Sciatic nerve (tissue), 2 donors: Measurements from ENCODE around the gene GHRHR. TPM values are rescaled to one million over a fixed set of nuclear protein-coding genes. Genes with fewer than 3 reads are reported as not detected.

Experiments used
- ATAC-seq: fragments of 200-7000 bp; cut with Tn5 transposase; one replicate; pipeline ENCODE4 v1.9.1; 2020; ENCODE audit warnings: mild to moderate bottlenecking, moderate library complexity
- DNase-seq: peaks from one replicate; pipeline ENCODE4 v3.0.0-alpha.2; 2020; ENCODE audit warnings: low spot score
- intact Hi-C: fragments of 100-400 bp; cut with DNase I; formaldehyde crosslinking; loops from one replicate; pipeline ENCODE4 v1.14.2; 2022
- total RNA-seq: library from RNA; stranded (reverse); fragmentation: NEBNext Ultra II Directional; extraction: Animal tissue kit (Norgen Biotek cat#: 25700); gene quantifications from one replicate; pipeline ENCODE4 v1.2.1, GENCODE V29; 2021
- donor health status: DM: no; HTN: no; CAD: no.
- donor health status: DM: no; HTN: no; CAD: no.

GHRHR gene
- total RNA-seq, 1 donor from 2014 or later = 1.2 TPM

- no peak for ATAC-seq
- intact Hi-C loops = no loop called here
These were observed 37.4 kb upstream of the GHRHR start for GRCh38 chr7:30926313-30926712.

GRCh38 chr7:30927040-30927439 is 36.7 kb upstream of the GHRHR start:
- no peak for ATAC-seq
- intact Hi-C loops = no loop called here
- no peak for DNase-seq

More at GRCh38 chr7:30926313-30926712, 37.4 kb upstream of the GHRHR start:
- no peak for DNase-seq

GRCh38 chr7:30927559-30927958 is 36.2 kb upstream of the GHRHR start:
- DNase-seq (peak; percentile 52), ATAC-seq (no peak)
- intact Hi-C loops = no loop called here

GRCh38 chr7:30928254-30928872 is 35.4 kb upstream of the GHRHR start:
- DNase-seq (no peak), ATAC-seq (no peak)
- intact Hi-C loops = no loop called here

GRCh38 chr7:30929686-30930085 is 34.1 kb upstream of the GHRHR start:
- intact Hi-C loops = no loop called here
- ATAC-seq (no peak), DNase-seq (no peak)

GRCh38 chr7:30930621-30931020 is 33.1 kb upstream of the GHRHR start:
- ATAC-seq (no peak), DNase-seq (no peak)
- intact Hi-C loops = no loop called here

- ATAC-seq (peak; percentile 56), DNase-seq (peak; percentile 60)
- intact Hi-C loops = no loop called here
These were observed 32.4 kb upstream of the GHRHR start for GRCh38 chr7:30931161-30931928.

- no peak for DNase-seq
- ATAC-seq = no peak
These were observed 31.7 kb upstream of the GHRHR start for GRCh38 chr7:30931929-30932540.

GRCh38 chr7:30932562-30932961 is 31.2 kb upstream of the GHRHR start:
- DNase-seq (no peak), ATAC-seq (no peak)
- intact Hi-C loops = no loop called here

More at GRCh38 chr7:30931929-30932540, 31.7 kb upstream of the GHRHR start:
- intact Hi-C loops = no loop called here

- ATAC-seq (no peak), DNase-seq (no peak)
- intact Hi-C loops = no loop called here
These were observed 30.4 kb upstream of the GHRHR start for GRCh38 chr7:30933124-30933974.

GRCh38 chr7:30934225-30934624 is 29.5 kb upstream of the GHRHR start:
- intact Hi-C loops = no loop called here
- DNase-seq = no peak
- no peak for ATAC-seq

- DNase-seq (no peak), ATAC-seq (no peak)
- intact Hi-C loops = no loop called here
These were observed 28.8 kb upstream of the GHRHR start for GRCh38 chr7:30934732-30935568.

GRCh38 chr7:30935569-30935877 is 28.2 kb upstream of the GHRHR start:
- DNase-seq (no peak), ATAC-seq (no peak)
- intact Hi-C loops = no loop called here

GRCh38 chr7:30936650-30937245 is 27.0 kb upstream of the GHRHR start:
- intact Hi-C loops = no loop called here
- no peak for DNase-seq
- no peak for ATAC-seq

GRCh38 chr7:30937416-30937815 is 26.3 kb upstream of the GHRHR start:
- DNase-seq = no peak
- intact Hi-C loops = no loop called here
- ATAC-seq = no peak

GRCh38 chr7:30938435-30939316 is 25.1 kb upstream of the GHRHR start:
- ATAC-seq = peak; percentile 87
- intact Hi-C loops = no loop called here

GRCh38 chr7:30941582-30942323 is 22.0 kb upstream of the GHRHR start:
- DNase-seq (no peak), ATAC-seq (no peak)
- intact Hi-C loops = no loop called here

More at GRCh38 chr7:30938435-30939316, 25.1 kb upstream of the GHRHR start:
- peak; percentile 92 for DNase-seq
